HG03457 (cell line): ENCODE data around the gene FOXF1.

Experiments
- ATAC-seq: cut with Tn5 transposase; IDR thresholded peaks from one replicate; pipeline ENCODE4 v1.9.1; 2021; ENCODE audit warnings: moderate number of reproducible peaks; ENCODE audit not compliant: unreplicated experiment

The FOXF1 gene

DNA sequence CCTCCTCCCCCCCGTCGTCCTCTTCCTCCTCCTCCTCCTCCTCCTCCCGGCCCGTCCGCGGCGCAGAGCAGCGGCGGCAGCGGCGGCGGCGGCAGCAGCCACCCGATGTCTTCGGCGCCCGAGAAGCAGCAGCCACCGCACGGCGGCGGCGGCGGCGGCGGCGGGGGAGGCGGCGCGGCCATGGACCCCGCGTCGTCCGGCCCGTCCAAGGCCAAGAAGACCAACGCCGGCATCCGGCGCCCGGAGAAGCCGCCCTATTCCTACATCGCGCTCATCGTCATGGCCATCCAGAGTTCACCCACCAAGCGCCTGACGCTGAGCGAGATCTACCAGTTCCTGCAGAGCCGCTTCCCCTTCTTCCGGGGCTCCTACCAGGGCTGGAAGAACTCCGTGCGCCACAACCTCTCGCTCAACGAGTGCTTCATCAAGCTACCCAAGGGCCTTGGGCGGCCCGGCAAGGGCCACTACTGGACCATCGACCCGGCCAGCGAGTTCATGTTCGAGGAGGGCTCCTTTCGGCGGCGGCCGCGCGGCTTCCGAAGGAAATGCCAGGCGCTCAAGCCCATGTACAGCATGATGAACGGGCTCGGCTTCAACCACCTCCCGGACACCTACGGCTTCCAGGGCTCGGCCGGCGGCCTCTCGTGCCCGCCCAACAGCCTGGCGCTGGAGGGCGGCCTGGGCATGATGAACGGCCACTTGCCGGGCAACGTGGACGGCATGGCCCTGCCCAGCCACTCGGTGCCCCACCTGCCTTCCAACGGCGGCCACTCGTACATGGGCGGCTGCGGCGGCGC lies at the start of gene FOXF1:
Gene FOXF1, plus strand, starts transcription at position 63 of the 797 bp plus-strand sequence. Its CDS starts 43 bp downstream, at position 106.
- no peak for ATAC-seq

DNA sequence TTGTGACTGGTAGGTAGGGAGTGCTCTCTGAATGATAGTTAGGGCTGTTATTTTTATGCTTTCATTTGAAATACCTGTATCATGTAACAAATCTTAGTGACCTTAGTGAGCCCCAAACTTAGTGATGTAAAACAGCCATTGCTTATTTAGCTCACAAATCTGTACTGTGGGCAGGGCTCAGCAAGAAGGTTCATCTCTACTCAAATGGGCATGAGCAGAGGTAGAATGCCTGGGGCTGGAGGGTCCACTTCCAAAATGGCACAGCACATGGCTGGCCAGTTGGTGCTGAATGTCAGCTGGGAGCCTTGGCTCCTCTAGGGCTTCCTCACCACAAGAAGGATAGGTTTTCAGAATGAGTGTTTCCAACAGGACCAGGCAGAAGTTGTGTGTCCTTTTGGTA lies 49.3 kb upstream of the FOXF1 start:
- no peak for ATAC-seq

DNA sequence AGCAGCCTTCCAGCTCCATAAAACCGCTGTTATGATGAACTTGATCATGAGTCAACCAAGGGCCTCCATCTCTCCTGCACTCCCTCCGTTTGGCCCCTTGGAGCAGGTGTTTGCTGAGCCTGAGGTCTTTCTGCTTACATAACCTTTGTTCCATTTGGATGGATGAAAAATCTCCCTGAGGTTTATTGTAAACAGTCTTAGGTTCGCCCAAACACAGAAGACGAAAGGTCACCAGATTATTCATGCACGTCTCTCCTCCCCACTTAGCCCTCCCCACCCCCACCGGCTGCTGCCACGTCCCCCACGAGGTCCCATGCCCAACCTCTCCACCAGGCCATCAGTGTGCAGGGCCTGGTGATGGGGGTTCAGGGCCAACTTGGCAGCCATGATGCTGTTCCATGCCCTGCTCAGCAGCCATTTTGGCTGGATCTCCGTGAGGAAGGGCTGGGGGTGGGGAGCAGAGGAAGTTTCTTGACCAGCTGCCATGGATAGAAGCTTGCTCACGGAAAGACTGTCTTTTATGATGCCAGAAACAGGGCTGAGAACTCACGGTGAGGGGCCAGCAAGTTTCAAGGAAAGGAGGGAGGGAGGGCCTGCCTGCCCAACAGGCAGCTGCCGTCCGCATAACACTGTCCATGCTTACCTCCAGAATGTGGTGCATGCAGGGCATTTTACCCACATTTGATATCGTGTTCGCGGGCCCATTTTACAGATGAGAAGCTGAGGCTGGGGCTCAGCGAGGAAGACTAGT lies 47.8 kb upstream of the FOXF1 start:
- no peak for ATAC-seq

DNA sequence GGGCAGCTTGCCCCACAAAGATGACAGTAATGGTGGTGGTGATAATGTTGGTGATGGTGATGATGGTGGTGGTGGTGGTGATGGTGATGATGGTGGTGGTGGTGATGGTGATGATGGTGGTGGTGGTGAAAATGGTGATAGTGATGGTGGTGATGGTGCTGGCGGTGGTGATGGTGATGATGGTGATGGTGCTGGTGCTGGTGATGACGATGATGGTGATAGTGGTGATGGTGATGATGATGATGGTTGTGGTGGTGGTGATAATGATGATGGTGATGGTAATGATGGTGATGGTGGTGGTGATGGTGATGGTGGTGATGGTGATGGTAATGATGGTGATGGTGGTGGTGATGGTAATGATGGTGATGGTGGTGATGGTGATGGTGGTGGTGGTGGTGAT lies 46.3 kb upstream of the FOXF1 start:
- ATAC-seq = no peak

DNA sequence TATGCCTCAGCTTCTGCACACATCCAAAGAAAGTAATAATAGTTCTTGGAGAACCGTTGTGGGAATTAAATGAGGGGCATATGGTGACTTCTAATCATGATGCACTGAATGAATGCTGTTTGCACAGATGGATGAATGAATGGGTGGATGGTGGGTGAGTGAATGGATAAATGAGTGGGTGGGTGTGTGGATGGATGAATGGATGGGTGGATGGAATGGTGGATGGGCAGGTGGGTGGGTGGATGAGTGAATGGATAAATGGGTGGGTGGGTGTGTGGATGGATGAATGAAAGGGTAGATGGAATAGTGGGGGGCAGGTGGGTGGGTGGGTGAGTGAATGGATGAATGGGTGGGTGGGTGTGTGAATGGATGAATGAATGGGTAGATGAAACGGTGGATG lies 44.9 kb upstream of the FOXF1 start:
- ATAC-seq = no peak

DNA sequence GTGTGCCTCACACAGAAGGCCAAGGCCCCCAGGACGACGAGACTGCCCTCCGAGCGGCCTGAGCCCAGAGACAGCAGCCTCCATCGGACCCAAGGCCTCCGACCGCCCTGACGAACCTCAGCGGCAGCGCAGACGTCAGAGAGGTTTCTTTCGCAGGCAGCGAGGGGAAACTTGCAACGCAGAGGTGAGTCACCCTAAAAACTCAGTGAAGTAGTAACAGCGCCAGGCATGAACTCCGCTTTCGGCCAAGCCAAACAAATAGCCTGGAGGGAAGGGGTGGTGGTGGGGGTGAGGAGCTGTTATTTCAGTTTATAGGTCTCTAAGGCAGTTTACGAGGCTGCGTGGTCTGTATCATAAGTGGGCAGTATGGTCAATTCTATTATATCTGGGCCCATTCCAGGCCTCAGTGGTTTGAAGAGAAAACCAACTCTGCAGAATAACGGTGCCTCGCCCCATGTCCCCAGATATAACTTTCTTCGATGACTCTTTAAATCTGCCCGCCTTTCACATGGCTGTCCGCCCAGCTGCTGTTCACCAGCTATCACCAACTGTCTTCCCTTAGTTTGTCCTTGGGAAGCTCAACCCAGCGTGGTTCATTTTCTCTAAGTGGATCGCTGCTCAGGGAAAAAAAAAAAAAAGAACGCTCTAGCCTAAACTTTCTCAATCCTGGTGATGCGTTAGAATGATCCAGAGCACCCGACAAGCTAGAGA lies 43.5 kb upstream of the FOXF1 start:
- no peak for ATAC-seq

DNA sequence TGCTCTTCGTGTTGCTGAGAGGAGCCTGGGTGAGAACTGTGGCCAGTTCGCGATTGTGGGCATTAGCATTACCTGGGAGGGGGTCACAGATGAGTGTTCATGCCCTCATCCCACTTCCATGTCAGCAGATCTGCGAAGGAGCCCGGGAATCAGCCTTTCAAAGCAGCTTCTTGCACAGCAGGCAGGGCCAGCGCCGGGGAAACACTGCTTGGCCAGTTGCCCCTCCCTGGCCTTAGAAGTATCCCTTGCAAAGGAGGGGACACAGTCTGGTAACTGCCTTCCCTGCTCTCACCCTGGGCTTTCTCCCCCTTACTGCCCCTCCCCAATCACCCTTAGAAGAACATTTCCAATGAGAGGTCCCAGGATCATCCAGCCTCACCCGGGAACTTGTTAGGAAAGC lies 42.8 kb upstream of the FOXF1 start:
- no peak for ATAC-seq

DNA sequence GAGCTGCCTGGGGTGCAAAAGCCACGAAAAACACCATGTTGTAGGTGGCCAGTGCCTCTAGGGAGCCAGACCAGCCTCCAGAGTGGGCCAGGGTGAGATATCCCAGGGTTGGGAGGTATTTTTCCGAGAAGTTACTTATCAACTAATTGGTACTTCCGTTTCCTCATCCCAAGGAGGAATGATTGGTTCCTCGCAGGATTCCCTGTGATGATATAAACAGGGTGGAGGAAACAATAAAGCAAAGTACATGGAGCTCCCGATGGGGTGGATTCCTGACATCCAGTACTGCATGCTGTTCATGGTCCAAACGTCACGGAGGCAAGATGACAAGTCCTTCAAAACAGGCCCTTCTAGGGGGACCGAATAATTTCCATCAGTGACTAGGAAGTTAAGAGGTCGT lies 39.4 kb upstream of the FOXF1 start:
- ATAC-seq = no peak

DNA sequence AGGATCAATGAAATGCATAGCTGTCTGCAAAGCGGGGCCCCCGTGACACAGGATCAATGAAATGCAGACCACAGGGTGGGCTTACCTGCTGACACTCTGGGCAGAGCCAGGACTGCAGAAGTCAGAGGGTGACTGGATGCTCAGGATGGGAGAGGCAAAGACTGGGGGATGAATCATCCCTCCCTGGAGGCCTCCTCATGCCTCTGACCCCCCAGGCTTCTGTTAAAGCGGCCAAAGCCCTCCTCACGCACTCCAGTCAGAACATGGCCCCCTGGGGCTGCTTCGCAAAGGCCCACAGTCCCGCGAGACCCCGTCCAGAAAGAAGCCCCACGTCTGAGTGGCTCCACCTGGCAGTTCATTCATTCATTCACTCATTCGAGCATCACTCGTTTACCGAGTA lies 38.4 kb upstream of the FOXF1 start:
- no peak for ATAC-seq

DNA sequence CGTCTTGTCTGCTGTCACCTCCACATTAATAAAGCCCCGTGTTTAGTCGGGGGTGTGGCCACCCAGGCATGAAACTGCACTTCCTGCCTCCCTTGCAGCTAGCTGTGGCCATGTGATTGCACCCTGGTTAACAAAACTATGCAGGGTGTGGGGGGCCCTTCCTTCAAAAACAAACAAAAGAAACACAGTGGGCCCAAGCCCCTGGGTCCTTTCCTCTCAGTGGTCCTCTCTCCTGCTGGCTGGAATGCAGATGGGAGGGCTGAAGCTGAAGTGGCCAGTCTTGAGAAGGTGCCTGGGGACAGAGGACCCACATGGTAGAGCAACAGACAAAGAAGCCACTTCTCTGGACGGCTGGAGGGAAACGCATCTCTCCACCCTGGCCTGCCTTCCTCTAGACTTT lies 38.0 kb upstream of the FOXF1 start:
- no peak for ATAC-seq

DNA sequence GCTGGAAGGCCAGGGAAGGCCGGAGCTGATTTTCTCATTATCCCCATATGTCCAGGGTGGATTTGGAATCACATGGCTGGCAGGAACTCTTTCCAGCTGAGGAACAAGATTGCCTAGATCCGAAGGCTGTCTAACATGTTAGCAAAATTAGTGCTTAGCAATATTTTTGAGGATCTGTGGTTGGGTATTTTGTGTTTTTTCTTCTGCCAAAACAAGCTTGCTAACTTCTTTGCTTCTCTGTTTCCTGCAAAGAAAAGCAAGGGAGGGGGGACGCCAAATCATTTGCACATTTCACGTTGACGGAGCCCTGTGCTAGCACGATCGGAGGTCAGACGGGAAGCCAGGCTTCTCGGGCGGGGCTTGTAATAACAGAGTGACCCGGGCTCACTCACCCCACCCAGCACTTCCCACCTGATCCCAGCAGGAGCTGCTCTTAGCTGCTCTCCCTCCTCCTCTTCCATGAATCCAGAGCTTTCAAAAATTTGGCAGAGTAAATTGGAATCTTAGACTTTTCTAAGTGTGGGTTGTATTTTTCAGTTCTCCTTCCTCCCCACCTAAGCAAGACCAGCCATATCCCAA lies 33.3 kb upstream of the FOXF1 start:
- ATAC-seq = no peak

DNA sequence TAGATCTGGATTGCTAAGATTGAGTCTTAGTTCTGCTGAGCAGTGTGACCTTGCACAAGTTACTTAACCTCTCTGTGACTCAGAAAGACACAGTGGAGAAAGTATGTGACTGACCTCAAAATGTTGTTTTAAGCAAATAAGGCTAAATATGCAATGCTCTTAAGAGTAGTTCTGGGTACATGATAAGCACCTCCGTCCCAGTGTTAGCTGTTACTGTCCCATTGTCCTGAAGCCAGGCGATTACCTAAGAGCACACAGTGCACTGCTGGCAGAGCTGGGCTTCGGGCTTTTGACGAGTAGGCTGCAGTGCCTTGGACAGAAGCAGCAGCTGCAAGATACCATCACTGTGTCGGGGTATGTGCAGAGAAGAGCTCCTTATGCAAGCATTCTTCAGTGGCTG lies 32.7 kb upstream of the FOXF1 start:
- ATAC-seq = no peak

DNA sequence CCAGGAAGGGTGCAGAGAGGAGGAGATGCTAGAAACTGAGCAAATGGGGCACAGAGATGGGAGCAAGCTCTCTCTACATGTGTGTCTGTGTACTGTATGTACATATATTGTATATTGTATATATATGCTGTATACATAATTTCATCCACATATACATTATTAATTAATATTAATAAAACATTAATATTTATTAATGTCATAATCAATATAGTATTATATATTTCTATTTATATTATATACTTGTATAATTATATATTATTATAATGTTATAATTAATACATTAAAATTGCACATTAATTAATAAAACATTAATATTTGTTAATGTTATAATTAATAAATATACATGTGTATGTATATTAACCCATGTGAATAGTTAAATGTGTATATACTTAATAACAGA lies 31.5 kb upstream of the FOXF1 start:
- no peak for ATAC-seq

DNA sequence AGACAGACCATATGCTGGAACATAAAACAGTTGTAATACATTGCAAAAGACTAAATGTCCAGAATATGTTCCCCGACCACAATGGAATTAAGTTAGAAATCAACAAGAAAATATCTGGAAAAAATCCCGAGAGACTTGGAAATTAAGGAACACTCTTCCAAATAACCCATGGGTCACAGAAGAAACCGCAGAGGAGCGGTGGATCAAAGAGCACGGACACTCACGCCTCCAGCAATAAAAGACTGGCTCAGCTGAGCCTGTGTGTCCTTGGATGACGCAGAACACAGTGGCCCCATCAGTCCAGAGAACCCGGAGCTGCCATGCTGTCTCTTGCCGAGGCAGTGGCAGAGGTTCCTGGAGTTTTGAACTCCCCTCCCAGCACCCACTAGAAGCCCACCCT lies 30.9 kb upstream of the FOXF1 start:
- no peak for ATAC-seq

DNA sequence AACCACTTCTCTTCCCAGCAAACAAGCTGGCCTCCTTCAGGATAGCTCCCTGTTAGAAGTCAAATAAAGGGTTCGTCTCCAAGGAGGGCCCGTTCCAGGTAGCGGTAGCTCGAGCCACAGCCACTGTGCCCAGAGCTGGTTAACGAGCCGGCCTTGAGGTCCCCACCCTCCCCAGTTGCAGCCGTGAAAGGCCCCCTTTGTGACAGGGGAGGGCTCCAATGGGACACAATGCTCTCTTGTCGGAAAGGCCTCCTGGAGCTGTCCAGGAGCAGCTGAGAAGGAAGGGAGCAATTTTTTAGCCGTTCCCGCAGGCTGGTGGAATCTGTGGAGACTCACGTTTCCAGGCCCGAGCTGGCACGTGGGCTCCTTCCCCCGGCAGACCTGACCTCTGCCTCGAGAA lies 29.9 kb upstream of the FOXF1 start:
- ATAC-seq = no peak

DNA sequence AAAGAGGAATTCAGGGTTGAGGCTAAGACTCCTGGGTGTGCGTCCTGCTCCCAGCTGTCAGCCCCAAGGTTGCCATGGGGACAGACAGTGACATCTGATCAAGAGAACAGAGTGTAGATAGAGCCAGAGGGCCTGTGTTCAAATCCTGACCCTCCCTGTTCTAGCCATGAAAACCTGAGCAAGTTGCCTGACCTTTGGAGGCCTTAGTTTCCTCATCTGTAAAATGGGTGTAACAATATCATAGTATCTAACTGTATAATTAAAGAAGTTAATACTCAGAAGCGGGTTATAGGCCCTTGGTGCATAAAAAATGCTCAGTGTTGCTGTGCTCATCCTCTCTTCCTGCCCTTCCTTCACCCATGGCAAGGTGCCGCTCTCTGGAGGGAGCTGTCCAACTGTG lies 28.7 kb upstream of the FOXF1 start:
- no peak for ATAC-seq

DNA sequence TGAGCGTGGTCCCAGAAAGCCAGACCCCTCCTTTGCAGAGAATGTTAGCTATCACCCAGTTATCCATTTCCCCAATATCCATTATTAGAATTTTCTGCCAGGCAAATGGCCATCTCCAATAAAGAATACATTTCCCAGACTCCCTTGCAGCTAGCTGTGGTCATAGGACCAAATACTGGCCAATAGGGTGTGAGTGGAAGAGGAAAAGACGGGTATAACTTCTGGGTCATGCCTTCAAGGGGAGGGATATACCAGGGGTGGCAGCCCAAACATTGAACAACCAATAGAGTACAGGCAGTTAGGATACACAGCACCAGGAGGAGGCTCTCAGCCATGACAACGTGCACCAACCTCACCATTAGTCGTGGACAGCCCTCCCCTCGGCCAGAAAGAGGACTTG lies 26.1 kb upstream of the FOXF1 start:
- ATAC-seq = no peak

DNA sequence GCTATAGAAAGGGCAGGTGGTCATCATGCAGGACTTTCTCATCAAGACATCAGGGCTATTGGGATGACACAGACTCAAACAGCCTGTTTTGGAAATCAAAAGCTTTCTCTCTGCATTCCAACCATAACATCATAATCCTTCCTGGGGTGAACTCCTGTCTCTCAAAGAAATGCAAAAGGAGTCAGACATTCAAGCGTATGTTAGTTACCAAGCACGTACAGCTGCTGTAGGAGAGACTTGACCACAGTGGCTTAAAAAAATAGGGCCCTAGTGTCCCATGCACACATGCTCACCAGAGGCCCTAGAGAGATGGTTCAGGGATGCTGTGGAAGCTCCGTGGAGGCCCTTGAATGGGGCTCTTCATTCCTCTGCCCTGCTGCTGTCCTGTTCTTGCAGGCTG lies 24.6 kb upstream of the FOXF1 start:
- ATAC-seq = no peak

DNA sequence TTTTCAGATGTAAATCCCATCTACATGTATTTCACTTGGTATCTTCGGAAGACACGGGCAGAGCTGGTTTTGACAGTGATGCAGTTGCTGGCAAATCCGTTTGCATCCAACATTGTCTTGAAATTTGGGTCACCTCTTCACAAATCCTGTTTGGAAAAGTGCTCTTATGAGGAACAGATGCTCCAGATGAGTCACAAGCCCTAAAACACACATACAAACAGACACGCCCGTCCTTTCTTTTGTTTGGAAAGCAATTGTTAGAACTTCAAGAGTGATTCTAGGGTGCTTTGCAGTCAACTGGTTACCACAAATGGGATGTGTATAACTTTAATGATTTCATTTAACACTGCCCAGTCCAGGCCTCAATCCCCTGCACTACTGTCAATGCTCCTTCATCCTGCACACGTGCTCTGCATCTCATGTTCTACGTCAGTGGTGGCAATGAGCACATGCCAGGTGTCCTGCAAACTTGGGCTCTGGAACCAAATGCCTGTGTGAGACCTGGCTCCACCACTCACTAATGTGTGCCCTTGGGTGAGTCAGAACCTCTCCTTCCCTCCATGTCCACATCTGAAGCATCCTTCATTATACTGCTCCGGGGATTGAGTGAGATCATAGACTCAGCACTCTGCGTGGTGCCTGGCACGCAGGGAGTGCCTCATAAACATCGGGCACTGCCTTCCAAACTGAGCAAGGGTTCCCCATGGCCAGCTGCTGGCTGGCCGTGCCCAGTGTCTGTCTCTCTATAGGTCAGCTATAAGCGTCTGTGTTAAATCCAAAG lies 19.3 kb upstream of the FOXF1 start:
- ATAC-seq = no peak

DNA sequence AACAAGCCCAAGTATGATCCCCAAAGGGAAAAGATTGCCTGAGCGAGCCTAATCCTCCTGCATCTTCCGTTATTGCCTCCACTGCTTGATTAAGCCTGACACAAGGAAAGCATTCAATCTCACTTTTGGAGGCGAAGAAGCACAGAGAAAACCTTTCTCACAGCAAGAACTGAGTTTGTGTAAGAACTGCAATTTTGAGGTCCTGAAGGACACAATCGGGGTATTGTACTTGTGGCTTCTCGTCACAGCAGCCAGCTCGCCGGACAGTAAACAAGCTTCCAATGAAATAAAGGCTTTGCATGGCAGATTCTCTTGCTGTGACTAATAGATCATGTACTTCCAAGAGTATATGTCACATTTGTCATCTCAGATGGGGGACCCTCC lies 18.7 kb upstream of the FOXF1 start:
- no peak for ATAC-seq
